Measurements from ENCODE around the gene TTC7B. TPM values are rescaled to one million over a fixed set of nuclear protein-coding genes. Genes with fewer than 3 reads are reported as not detected.
A peak's percentile ranks its signal among the peaks of the same experiment; 100 is the strongest.

Gene TTC7B
- total RNA-seq, 3 donors from 2014 or later, result 5.0 to 6.0 (median 5.1) TPM

DNA sequence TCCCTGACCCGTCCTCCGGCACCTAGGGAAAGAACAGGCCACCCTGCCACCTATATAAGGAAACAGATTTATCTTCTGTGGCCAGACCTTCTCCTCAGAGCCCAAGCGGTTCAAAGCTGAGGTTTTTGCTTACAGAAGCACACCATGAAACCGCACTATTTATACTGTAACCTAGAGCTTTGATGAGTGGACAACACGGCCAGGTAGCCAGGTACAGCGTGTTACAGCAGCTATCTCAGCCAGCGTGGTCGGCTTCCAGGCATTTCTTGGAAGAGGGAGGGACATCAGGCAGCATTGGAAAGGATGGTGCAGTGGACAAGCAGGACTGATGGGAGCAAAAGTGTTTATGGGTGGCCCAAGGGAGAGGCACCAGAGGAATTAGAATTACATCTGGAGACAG lies 34.4 kb downstream of the TTC7B start:
- no peaks in the 10 kb centered on the region for H3K4me1 Mint-ChIP-seq (ENCODE audit: low read depth)
- H3K9me3 Mint-ChIP-seq, result no peaks in the 10 kb centered on the region
- DNase-seq (no peak), ATAC-seq (no peak)
- no peaks in the 10 kb centered on the region for H3K36me3 Mint-ChIP-seq (ENCODE audit: insufficient read depth)
- no peaks in the 10 kb centered on the region for H3K27me3 Mint-ChIP-seq (ENCODE audit: low read depth)
- H3K4me3 Mint-ChIP-seq, result no peak overlapping the region

DNA sequence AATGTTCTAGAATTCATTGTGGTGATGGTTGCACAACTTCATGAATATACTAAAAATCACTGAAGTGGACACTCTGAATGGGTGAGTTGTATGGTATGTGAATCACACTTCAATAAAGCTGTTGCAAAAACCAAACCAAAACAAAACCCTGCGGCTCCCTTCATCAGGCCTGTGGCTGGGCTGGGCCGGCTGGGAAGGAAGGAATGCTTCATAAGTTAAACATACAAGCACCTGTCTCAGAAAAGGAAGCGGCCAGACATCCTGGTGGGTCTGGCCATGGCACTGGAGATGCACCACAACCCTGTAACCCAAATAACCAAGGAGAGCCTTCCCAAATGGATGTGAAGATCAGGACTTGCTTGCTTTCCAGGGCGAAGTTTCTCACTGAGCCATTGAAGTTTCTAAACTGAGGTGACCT lies 34.9 kb downstream of the TTC7B start:
- H3K9me3 Mint-ChIP-seq, result no peaks in the 10 kb centered on the region
- DNase-seq (no peak), ATAC-seq (no peak)
- H3K4me1 Mint-ChIP-seq (ENCODE audit: low read depth), result no peaks in the 10 kb centered on the region
- no peaks in the 10 kb centered on the region for H3K27me3 Mint-ChIP-seq (ENCODE audit: low read depth)
- H3K36me3 Mint-ChIP-seq (ENCODE audit: insufficient read depth), result no peaks in the 10 kb centered on the region
- H3K4me3 Mint-ChIP-seq, result no peak overlapping the region

DNA sequence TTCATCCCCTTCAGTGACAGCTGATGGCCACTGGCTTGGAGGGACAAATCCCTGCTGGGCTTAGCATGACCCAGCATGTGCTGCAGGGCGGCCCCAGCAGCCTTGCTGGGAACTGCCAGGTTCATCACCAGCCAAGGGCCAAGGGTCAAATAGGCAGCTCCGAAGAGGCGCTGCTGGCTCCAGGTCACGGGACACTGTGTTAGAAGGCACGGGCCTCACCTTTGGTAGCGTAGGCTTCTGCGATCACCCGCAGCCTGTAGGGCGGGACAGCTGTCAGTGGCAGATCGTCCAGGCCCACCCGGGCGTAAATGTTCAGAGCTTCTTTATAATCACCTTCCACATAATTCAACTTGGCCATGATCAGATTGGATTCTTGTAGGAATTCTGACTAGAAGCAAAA lies 35.7 kb downstream of the TTC7B start:
- DNase-seq (no peak), ATAC-seq (no peak)
- Mint-ChIP-seq H3K36me3 (ENCODE audit: insufficient read depth) (no peaks in the 10 kb centered on the region), H3K4me1 (ENCODE audit: low read depth) (no peaks in the 10 kb centered on the region), H3K4me3 (no peak overlapping the region), H3K27me3 (ENCODE audit: low read depth) (no peaks in the 10 kb centered on the region), H3K9me3 (no peaks in the 10 kb centered on the region)

GRCh38 chr14:90778571-90779255 lies 37.5 kb downstream of the TTC7B start:
- H3K27me3 Mint-ChIP-seq (ENCODE audit: low read depth), result no peaks in the 10 kb centered on the region
- no peak overlapping the region for H3K4me3 Mint-ChIP-seq
- H3K4me1 Mint-ChIP-seq (ENCODE audit: low read depth), result no peaks in the 10 kb centered on the region
- ATAC-seq (no peak), DNase-seq (no peak)
- H3K9me3 Mint-ChIP-seq, result no peaks in the 10 kb centered on the region
- no peaks in the 10 kb centered on the region for H3K36me3 Mint-ChIP-seq (ENCODE audit: insufficient read depth)

GRCh38 chr14:90777830-90778485 lies 38.3 kb downstream of the TTC7B start:
- H3K9me3 Mint-ChIP-seq, result no peaks in the 10 kb centered on the region
- H3K27me3 Mint-ChIP-seq (ENCODE audit: low read depth), result no peaks in the 10 kb centered on the region
- H3K4me3 Mint-ChIP-seq, result no peak overlapping the region
- H3K4me1 Mint-ChIP-seq (ENCODE audit: low read depth), result no peaks in the 10 kb centered on the region
- DNase-seq (no peak), ATAC-seq (no peak)
- no peaks in the 10 kb centered on the region for H3K36me3 Mint-ChIP-seq (ENCODE audit: insufficient read depth)

- H3K4me3 Mint-ChIP-seq, result no peak overlapping the region
- no peaks in the 10 kb centered on the region for H3K9me3 Mint-ChIP-seq
- ATAC-seq, result no peak
- no peaks in the 10 kb centered on the region for H3K36me3 Mint-ChIP-seq (ENCODE audit: insufficient read depth)
- no peaks in the 10 kb centered on the region for H3K27me3 Mint-ChIP-seq (ENCODE audit: low read depth)
- no peak for DNase-seq
- H3K4me1 Mint-ChIP-seq (ENCODE audit: low read depth), result no peaks in the 10 kb centered on the region
These were observed 38.9 kb downstream of the TTC7B start for GRCh38 chr14:90777358-90777757.

GRCh38 chr14:90775441-90775840 lies 40.8 kb downstream of the TTC7B start:
- Mint-ChIP-seq H3K36me3 (ENCODE audit: insufficient read depth) (no peaks in the 10 kb centered on the region), H3K4me1 (ENCODE audit: low read depth) (no peaks in the 10 kb centered on the region), H3K9me3 (no peaks in the 10 kb centered on the region), H3K27me3 (ENCODE audit: low read depth) (no peaks in the 10 kb centered on the region), H3K4me3 (no peak overlapping the region)
- DNase-seq, result no peak
- no peak for ATAC-seq

GRCh38 chr14:90774316-90774715 lies 41.9 kb downstream of the TTC7B start:
- DNase-seq (no peak), ATAC-seq (no peak)
- no peaks in the 10 kb centered on the region for H3K4me1 Mint-ChIP-seq (ENCODE audit: low read depth)
- H3K9me3 Mint-ChIP-seq, result no peaks in the 10 kb centered on the region
- H3K27me3 Mint-ChIP-seq (ENCODE audit: low read depth), result no peaks in the 10 kb centered on the region
- no peak overlapping the region for H3K4me3 Mint-ChIP-seq
- no peaks in the 10 kb centered on the region for H3K36me3 Mint-ChIP-seq (ENCODE audit: insufficient read depth)

GRCh38 chr14:90773705-90774104 lies 42.5 kb downstream of the TTC7B start:
- H3K4me3 Mint-ChIP-seq, result no peak overlapping the region
- no peaks in the 10 kb centered on the region for H3K9me3 Mint-ChIP-seq
- DNase-seq (no peak), ATAC-seq (no peak)
- H3K27me3 Mint-ChIP-seq (ENCODE audit: low read depth), result no peaks in the 10 kb centered on the region
- no peaks in the 10 kb centered on the region for H3K4me1 Mint-ChIP-seq (ENCODE audit: low read depth)
- H3K36me3 Mint-ChIP-seq (ENCODE audit: insufficient read depth), result no peaks in the 10 kb centered on the region

- H3K9me3 Mint-ChIP-seq, result peaks cover under 1% of the 10 kb centered on the region
- H3K27me3 Mint-ChIP-seq (ENCODE audit: low read depth), result no peaks in the 10 kb centered on the region
- no peaks in the 10 kb centered on the region for H3K36me3 Mint-ChIP-seq (ENCODE audit: insufficient read depth)
- H3K4me1 Mint-ChIP-seq (ENCODE audit: low read depth), result no peaks in the 10 kb centered on the region
- no peak for DNase-seq
- ATAC-seq, result no peak
- no peak overlapping the region for H3K4me3 Mint-ChIP-seq
These were observed 43.1 kb downstream of the TTC7B start for GRCh38 chr14:90773196-90773486.

GRCh38 chr14:90767899-90768298 lies 48.3 kb downstream of the TTC7B start:
- ATAC-seq (no peak), DNase-seq (no peak)
- Mint-ChIP-seq H3K36me3 (ENCODE audit: insufficient read depth) (peaks cover 2% of the 10 kb centered on the region), H3K27me3 (ENCODE audit: low read depth) (no peaks in the 10 kb centered on the region), H3K4me1 (ENCODE audit: low read depth) (no peaks in the 10 kb centered on the region), H3K9me3 (peaks cover 25% of the 10 kb centered on the region), H3K4me3 (no peak overlapping the region)

DNA sequence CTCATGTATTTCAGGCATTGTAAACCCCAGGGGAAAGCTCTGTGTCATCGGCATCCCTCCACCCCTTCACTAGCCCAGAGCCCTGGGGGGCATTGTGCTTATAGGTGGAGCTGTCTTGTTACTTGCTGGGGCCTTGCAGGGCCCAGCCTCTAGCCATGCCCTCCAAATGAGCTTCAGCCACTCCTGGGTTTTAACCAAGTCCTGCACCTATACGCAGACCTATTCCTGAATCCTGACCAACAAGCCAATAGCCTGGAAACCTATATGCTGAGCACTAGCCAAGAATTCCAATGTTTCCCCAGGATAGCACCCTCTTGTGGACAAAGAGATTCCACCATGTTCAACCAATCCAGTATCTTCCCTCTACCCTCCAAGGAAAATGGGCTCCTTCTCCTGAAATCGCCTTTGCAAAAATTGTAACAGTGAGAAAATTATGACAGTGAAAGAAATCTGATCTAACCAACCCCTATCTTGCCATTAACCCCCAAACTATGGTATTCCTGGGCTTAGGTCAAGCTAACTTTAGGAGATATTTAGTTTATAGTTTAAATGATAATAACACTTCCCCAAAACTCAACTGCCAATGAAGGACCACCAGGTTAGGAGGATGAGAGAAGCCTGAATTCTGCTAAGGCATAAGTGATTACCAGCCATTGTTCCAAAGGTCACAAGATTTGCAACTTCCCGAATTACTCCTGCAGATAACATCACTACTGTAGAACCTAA lies 55.5 kb downstream of the TTC7B start:
- Mint-ChIP-seq H3K27me3 (ENCODE audit: low read depth) (peaks cover 8% of the 10 kb centered on the region), H3K9me3 (peaks cover 14% of the 10 kb centered on the region), H3K4me1 (ENCODE audit: low read depth) (peaks cover 17% of the 10 kb centered on the region), H3K4me3 (no peak overlapping the region), H3K36me3 (ENCODE audit: insufficient read depth) (peaks cover 6% of the 10 kb centered on the region)
- DNase-seq (no peak), ATAC-seq (no peak)

- no peak for DNase-seq
- ATAC-seq, result no peak
- Mint-ChIP-seq H3K9me3 (peaks cover 14% of the 10 kb centered on the region), H3K27me3 (ENCODE audit: low read depth) (peaks cover 9% of the 10 kb centered on the region), H3K36me3 (ENCODE audit: insufficient read depth) (peaks cover 6% of the 10 kb centered on the region), H3K4me1 (ENCODE audit: low read depth) (peaks cover 17% of the 10 kb centered on the region), H3K4me3 (no peak overlapping the region)
These were observed 56.2 kb downstream of the TTC7B start for GRCh38 chr14:90760078-90760444.

GRCh38 chr14:90759370-90760077 lies 56.7 kb downstream of the TTC7B start:
- DNase-seq (no peak), ATAC-seq (no peak)
- peaks cover 17% of the 10 kb centered on the region for H3K4me1 Mint-ChIP-seq (ENCODE audit: low read depth)
- H3K36me3 Mint-ChIP-seq (ENCODE audit: insufficient read depth), result peaks cover 6% of the 10 kb centered on the region
- peak overlapping the region; percentile 60 for H3K4me3 Mint-ChIP-seq
- H3K9me3 Mint-ChIP-seq, result peaks cover 14% of the 10 kb centered on the region
- H3K27me3 Mint-ChIP-seq (ENCODE audit: low read depth), result peaks cover 9% of the 10 kb centered on the region
